ENCODE results near the gene SRPX. TPM values are rescaled to one million over a fixed set of nuclear protein-coding genes. Genes with fewer than 3 reads are reported as not detected.

The SRPX gene
- total RNA-seq, 4 donors from 2014 or later: 40.7 to 95.3 (median 79.7) TPM

DNA sequence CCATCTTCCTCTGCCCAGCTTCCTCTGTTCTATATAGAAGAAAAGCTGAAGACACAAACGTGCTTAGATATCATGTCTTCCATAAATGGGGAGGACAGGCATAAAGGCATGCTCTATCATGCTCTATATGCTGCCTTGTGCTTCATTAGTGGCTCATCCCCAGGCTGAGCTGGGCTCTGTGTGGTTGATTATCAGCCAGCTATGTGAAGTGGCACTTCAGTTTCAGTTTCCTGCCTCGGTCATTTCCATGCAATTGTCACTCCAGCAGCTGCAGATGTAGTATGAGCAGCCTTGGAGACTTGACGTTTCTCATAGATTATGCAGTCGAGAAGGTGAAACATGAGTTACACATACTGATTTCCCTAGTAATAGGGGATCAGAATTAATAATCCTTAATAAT, 108.1 kb downstream of the SRPX start:
- H3K9me3 ChIP-seq: no peaks in the 10 kb centered on the region
- no peaks in the 10 kb centered on the region for H3K27me3 ChIP-seq
- no peak for DNase-seq (ENCODE audit: extremely low spot score)
- intact Hi-C loops (cut with DNase I): no loop called here
- H3K4me3 ChIP-seq: no peak overlapping the region
- TF ChIP-seq POLR2A (IDR thresholded peaks at IDR 0.05; ENCODE audit: low read depth): no peak
- no peak for TF ChIP-seq EP300 (IDR thresholded peaks at IDR 0.05)
- TF ChIP-seq, protein P1, sequence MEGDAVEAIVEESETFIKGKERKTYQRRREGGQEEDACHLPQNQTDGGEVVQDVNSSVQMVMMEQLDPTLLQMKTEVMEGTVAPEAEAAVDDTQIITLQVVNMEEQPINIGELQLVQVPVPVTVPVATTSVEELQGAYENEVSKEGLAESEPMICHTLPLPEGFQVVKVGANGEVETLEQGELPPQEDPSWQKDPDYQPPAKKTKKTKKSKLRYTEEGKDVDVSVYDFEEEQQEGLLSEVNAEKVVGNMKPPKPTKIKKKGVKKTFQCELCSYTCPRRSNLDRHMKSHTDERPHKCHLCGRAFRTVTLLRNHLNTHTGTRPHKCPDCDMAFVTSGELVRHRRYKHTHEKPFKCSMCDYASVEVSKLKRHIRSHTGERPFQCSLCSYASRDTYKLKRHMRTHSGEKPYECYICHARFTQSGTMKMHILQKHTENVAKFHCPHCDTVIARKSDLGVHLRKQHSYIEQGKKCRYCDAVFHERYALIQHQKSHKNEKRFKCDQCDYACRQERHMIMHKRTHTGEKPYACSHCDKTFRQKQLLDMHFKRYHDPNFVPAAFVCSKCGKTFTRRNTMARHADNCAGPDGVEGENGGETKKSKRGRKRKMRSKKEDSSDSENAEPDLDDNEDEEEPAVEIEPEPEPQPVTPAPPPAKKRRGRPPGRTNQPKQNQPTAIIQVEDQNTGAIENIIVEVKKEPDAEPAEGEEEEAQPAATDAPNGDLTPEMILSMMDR (IDR thresholded peaks at IDR 0.05): no peak
- no peak for TF ChIP-seq POLR2AphosphoS5 (IDR thresholded peaks at IDR 0.05)
- 39% methylated on average over 4 of the region's 4 CpGs for WGBS
- H3K36me3 ChIP-seq: no peaks in the 10 kb centered on the region
- no peaks in the 10 kb centered on the region for H3K4me1 ChIP-seq
- H3K27ac ChIP-seq (replicated peaks in 1 of 4): no peak overlapping the region

DNA sequence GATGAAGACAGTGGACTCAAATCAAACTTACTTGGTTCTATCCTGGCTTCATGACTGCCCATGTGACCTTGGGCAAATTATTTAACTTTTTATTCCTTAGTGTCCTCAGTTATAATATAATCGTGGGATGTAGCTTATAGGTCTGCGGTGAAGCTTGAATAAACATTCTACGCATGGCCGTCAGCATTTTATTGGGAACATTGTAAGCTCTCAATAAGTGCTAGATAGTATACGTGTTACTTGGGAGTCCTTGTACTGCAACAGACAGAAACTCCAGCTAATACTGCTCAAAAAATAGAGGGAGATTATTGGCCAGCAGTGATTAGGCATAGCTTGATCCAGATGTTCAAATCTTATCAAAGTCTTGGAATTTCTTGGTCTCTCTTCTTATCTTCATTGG, 109.5 kb downstream of the SRPX start:
- no peak for DNase-seq (ENCODE audit: extremely low spot score)
- TF ChIP-seq POLR2A (IDR thresholded peaks at IDR 0.05; ENCODE audit: low read depth) (no peak), EP300 (IDR thresholded peaks at IDR 0.05) (no peak), POLR2AphosphoS5 (IDR thresholded peaks at IDR 0.05) (no peak)
- TF ChIP-seq, protein P1 (IDR thresholded peaks at IDR 0.05): no peak
- no peaks in the 10 kb centered on the region for H3K36me3 ChIP-seq
- no peak overlapping the region for H3K27ac ChIP-seq (replicated peaks in 1 of 4)
- no peaks in the 10 kb centered on the region for H3K4me1 ChIP-seq
- no peak overlapping the region for H3K4me3 ChIP-seq
- WGBS: 85% methylated on average over 5 of the region's 5 CpGs
- intact Hi-C loops (cut with DNase I): no loop called here
- H3K27me3 ChIP-seq: no peaks in the 10 kb centered on the region
- H3K9me3 ChIP-seq: no peaks in the 10 kb centered on the region

DNA sequence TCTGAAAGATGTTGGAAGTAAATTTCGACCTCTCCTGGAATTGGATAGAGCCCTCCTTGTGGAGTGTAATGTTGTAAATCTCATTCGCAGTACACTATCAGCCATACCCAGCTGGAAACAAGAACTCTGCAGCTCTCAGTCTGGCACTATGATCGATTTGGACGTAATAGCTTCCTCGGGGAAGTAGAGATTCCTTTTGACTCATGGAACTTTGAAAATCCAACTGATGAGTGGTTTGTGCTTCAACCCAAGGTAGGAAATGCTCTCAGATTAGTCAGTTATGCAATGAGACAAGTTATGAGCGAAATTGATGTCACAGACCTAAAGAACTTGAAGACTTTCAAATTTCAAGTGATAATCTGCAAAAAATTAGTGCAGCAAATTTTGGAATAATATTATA, 110.4 kb downstream of the SRPX start:
- no peaks in the 10 kb centered on the region for H3K9me3 ChIP-seq
- no peaks in the 10 kb centered on the region for H3K27me3 ChIP-seq
- intact Hi-C loops (cut with DNase I): no loop called here
- H3K36me3 ChIP-seq: no peaks in the 10 kb centered on the region
- no peaks in the 10 kb centered on the region for H3K4me1 ChIP-seq
- TF ChIP-seq, protein P1 (IDR thresholded peaks at IDR 0.05): no peak
- 55% methylated on average over 6 of the region's 6 CpGs for WGBS
- H3K4me3 ChIP-seq: no peak overlapping the region
- no peak for DNase-seq (ENCODE audit: extremely low spot score)
- no peak overlapping the region for H3K27ac ChIP-seq (replicated peaks in 1 of 4)

DNA sequence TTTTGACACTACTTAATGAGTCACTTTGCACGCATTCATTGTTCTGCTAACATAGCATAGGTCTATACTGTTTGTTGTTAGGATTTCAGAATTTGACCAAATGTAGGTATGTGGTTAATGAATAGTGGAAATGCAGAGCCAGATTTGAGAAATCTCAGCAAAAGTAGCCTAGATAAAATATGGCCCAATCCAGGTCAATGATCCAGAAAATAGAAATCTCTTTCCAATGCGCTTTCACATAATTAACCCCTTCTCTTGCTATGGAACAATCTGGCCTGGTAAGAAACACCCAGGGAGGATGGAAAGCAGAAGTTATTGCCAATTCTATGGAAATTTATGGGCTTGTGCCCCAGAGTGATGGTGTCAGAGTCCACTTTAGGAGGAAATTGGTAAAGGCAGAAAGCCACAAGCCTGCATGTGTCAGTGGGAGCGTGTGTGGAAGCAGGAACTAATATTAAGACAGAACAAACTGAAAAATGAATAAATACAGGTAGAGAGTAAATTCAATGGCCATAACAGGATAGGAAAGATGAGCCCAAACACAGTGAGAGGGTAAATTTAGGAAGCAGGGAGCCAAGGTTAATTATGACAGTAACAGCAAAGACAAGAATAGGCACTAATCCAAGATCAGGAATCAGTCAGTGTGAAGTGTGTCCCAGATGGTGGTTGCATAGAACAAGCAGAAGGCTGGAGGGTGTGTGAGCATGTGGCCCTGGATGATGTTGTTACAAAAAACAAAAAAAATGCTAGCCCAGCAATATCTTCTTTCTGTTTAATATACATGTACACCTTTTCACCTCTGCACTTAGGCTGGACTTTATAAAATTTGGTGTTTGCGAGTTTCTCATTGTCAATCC, 111.4 kb downstream of the SRPX start:
- 73% methylated on average over 4 of the region's 4 CpGs for WGBS
- H3K27ac ChIP-seq (replicated peaks in 1 of 4): no peak overlapping the region
- no peaks in the 10 kb centered on the region for H3K9me3 ChIP-seq
- TF ChIP-seq POLR2AphosphoS5 (IDR thresholded peaks at IDR 0.05) (no peak), EP300 (IDR thresholded peaks at IDR 0.05) (no peak), POLR2A (IDR thresholded peaks at IDR 0.05; ENCODE audit: low read depth) (no peak)
- TF ChIP-seq, protein P1 (IDR thresholded peaks at IDR 0.05): no peak
- H3K4me1 ChIP-seq: no peaks in the 10 kb centered on the region
- H3K27me3 ChIP-seq: no peaks in the 10 kb centered on the region
- intact Hi-C loops (cut with DNase I): no loop called here
- no peak overlapping the region for H3K4me3 ChIP-seq
- H3K36me3 ChIP-seq: no peaks in the 10 kb centered on the region
- DNase-seq (ENCODE audit: extremely low spot score): no peak

DNA sequence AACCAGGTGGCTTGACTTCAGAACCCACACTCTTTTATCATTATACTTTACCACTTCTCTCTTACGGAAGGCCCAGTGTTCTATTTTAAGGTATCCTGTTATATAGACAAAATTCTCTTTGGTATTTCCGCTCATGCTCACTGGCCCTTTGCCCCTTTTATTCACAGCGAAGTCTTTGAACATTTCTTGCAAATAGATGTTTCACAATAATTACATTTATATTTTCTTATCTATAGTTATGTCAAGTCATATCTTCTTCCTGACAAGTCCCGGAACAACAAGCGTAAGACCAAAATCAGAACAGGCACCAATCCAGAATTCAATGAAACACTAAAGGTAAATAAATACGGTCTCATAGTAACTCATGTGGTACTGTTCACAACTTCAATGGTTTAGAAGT, 112.3 kb downstream of the SRPX start:
- intact Hi-C loops (cut with DNase I): no loop called here

More for the DNA sequence above, 112.3 kb downstream of the SRPX start:
- no peaks in the 10 kb centered on the region for H3K4me1 ChIP-seq
- H3K27ac ChIP-seq (replicated peaks in 1 of 4): no peak overlapping the region
- H3K36me3 ChIP-seq: no peaks in the 10 kb centered on the region
- H3K9me3 ChIP-seq: no peaks in the 10 kb centered on the region
- WGBS: 72% methylated on average over 6 of the region's 6 CpGs
- TF ChIP-seq POLR2A (IDR thresholded peaks at IDR 0.05; ENCODE audit: low read depth): no peak
- no peak for TF ChIP-seq POLR2AphosphoS5 (IDR thresholded peaks at IDR 0.05)
- no peak for TF ChIP-seq EP300 (IDR thresholded peaks at IDR 0.05)
- TF ChIP-seq, protein P1 (IDR thresholded peaks at IDR 0.05): no peak
- DNase-seq (ENCODE audit: extremely low spot score): no peak
- no peak overlapping the region for H3K4me3 ChIP-seq
- H3K27me3 ChIP-seq: no peaks in the 10 kb centered on the region

All from esophagus muscularis mucosa (tissue), 4 donors.